C4-2B (cell line): Measurements from ENCODE around the gene AHI1.

Source experiments
- CTCF ChIP-seq: fragments of 450-650 bp; conservative IDR thresholded peaks from 2 replicates; pipeline ENCODE4 v1.5.1; 2017; ENCODE audit warnings: mild to moderate bottlenecking
- ZFX ChIP-seq: fragments of 450-650 bp; IDR thresholded peaks from 2 replicates; pipeline ENCODE4 v1.6.1; 2017

GRCh38 chr6:135281964-135282363 is 215.6 kb downstream of the AHI1 start:
- TF ChIP-seq CTCF: no peak
- no peak for TF ChIP-seq ZFX
